ENCODE data around the gene EEF2K. TPM values are rescaled to one million over a fixed set of nuclear protein-coding genes. Genes with fewer than 3 reads are reported as not detected.

The EEF2K gene
- total RNA-seq, 2 experiments from 2014 or later: 23.0 to 24.1 TPM

DNA sequence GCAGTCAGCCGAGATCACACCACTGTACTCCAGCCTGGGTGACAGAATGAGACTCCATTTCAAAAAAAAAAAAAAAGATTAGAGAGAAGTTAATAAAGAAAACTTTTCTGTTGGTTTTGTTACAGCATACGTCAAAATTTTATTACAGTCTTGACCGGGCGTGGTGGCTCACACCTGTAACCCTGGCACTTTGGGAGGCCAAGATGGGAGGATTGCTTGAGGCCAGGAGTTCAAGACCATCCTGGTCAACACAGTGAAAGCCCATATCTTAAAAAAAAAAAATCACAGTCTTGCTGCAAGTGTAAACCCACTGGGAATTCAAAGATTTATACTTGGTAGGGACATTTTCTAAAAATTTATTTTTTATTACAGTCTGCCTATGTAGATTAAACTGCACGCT is 84.9 kb downstream of the EEF2K start:
- no peak for DNase-seq
- CTCF ChIA-PET: no interaction called here
- H3K36me3 Mint-ChIP-seq: no peaks in the 10 kb centered on the region
- POLR2A ChIA-PET: no interaction called here
- H3K9me3 Mint-ChIP-seq: no peaks in the 10 kb centered on the region
- H3K27ac Mint-ChIP-seq: no peak overlapping the region
- H3K27me3 Mint-ChIP-seq: no peaks in the 10 kb centered on the region
- intact Hi-C loops (cut with micrococcal nuclease): no loop called here
- H3K4me1 Mint-ChIP-seq (ENCODE audit: low read depth): peaks cover under 1% of the 10 kb centered on the region
- H3K4me3 Mint-ChIP-seq: no peak overlapping the region

DNA sequence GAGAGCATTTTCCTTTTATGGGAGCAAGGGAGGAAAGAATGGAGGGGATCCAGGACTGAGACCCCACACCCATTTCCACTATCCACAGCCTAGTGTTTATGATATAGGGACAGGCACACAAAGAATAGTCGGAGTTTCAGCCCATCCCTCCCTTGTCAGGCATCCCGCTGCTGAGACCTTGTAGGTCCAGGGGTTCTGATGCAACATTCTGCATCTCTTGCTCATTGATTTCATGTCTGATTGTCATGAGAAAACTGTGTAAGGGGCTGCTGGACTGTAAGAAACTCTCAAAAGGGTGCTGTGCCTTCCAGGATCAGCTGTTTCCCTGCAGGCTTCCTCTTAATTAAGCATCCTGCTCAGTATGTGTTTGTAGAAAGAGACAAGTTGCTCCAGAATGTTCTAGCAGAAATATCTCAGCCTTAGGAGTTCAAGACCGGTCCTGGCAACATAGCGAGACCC is 85.8 kb downstream of the EEF2K start:
- Mint-ChIP-seq H3K27me3 (no peaks in the 10 kb centered on the region), H3K27ac (no peak overlapping the region), H3K4me1 (ENCODE audit: low read depth) (peaks cover 5% of the 10 kb centered on the region), H3K36me3 (peaks cover 1% of the 10 kb centered on the region), H3K4me3 (no peak overlapping the region), H3K9me3 (no peaks in the 10 kb centered on the region)
- ChIA-PET CTCF (no interaction called here), POLR2A (no interaction called here)
- no peak for DNase-seq
- intact Hi-C loops (cut with micrococcal nuclease): no loop called here

GRCh38 chr16:22292320-22292719 is 86.2 kb downstream of the EEF2K start:
- ChIA-PET POLR2A (no interaction called here), CTCF (no interaction called here)
- no peak for DNase-seq
- peaks cover 4% of the 10 kb centered on the region for H3K36me3 Mint-ChIP-seq
- intact Hi-C loops (cut with micrococcal nuclease): no loop called here
- H3K4me1 Mint-ChIP-seq (ENCODE audit: low read depth): peaks cover 5% of the 10 kb centered on the region
- no peaks in the 10 kb centered on the region for H3K9me3 Mint-ChIP-seq
- no peak overlapping the region for H3K27ac Mint-ChIP-seq
- no peaks in the 10 kb centered on the region for H3K27me3 Mint-ChIP-seq
- H3K4me3 Mint-ChIP-seq: no peak overlapping the region

- intact Hi-C loops (cut with micrococcal nuclease): no loop called here
- Mint-ChIP-seq H3K4me3 (no peak overlapping the region), H3K36me3 (peaks cover 10% of the 10 kb centered on the region), H3K9me3 (no peaks in the 10 kb centered on the region), H3K27ac (no peak overlapping the region), H3K4me1 (ENCODE audit: low read depth) (peaks cover 7% of the 10 kb centered on the region), H3K27me3 (peaks cover under 1% of the 10 kb centered on the region)
- POLR2A ChIA-PET: no interaction called here
- no peak for DNase-seq
- CTCF ChIA-PET: interaction anchor here (0.6 kb wide), 1 partner anchor 27 kb away, joined by 3 read pairs; no protein-coding TSS in a partner anchor
Observed at GRCh38 chr16:22293137-22294106, 87.3 kb downstream of the EEF2K start.

DNA sequence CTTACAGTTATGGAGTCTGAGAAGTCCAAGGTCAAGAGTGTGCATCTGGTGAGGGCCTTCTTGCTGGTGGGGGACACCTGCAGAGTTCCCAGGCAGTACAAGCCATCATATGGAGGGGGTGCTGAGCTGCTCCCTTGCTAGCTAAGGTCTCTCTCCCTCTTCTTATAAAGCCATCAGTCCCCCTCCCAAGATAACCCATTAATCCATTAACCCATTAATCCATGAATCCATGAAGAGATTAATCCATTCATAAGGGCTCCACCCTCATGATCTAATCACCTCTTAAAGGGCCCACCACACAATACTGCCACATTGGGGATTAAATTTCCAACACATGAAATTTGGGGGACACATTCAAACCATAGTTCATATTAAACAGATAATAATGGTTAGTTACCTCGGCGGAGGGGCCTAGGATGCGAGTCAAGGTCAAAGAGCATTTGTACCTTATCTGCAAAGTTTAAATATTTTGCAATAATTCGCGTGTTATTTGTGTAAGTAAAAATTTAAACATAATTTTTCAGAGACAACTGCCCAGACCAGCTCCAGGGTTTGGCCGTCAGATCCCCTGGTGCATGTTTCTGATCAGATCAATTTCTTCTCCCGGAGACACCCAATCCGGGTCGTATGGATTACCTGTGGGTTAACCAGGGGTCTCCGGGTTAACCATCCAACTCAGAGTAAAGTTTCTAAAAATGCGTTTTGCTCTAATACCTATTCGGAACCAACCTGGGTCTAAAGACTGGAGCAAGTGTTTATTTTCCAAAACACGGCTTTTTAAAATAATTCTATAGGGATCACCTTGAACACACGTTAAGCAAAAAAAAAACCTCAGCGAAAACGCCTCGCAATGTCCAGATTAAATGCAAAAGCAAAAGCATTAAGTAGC is 90.4 kb downstream of the EEF2K start:
- H3K4me1 Mint-ChIP-seq (ENCODE audit: low read depth): peaks cover 35% of the 10 kb centered on the region
- no peaks in the 10 kb centered on the region for H3K9me3 Mint-ChIP-seq
- peaks cover 26% of the 10 kb centered on the region for H3K36me3 Mint-ChIP-seq
- intact Hi-C loops (cut with micrococcal nuclease): loop anchor here (1.0 to 2.0 kb wide), 5 partner anchors 56 to 290 kb away; partner anchors contain the start of gene EEF2K
- ChIA-PET CTCF (interaction anchor here (0.5 to 3.1 kb wide), 16 partner anchors 21 to 298 kb away, joined by 3 to 18 read pairs (median 4); partner anchors contain the start of gene EEF2K), POLR2A (interaction anchor here (2.8 to 5.9 kb wide), 2 partner anchors 89 to 105 kb away, joined by 28 to 29 read pairs; partner anchors contain the start of gene EEF2K)
- H3K27me3 Mint-ChIP-seq: peaks cover 1% of the 10 kb centered on the region
- peak; percentile 18 for DNase-seq
- peak overlapping the region; percentile 97 for H3K27ac Mint-ChIP-seq
- H3K4me3 Mint-ChIP-seq: peak overlapping the region; percentile 94

- peaks cover 40% of the 10 kb centered on the region for H3K4me1 Mint-ChIP-seq (ENCODE audit: low read depth)
- intact Hi-C loops (cut with micrococcal nuclease): loop anchor here (1.0 to 2.0 kb wide), 5 partner anchors 56 to 290 kb away; partner anchors contain the start of gene EEF2K
- DNase-seq: peak; percentile 100
- no peaks in the 10 kb centered on the region for H3K9me3 Mint-ChIP-seq
- H3K27me3 Mint-ChIP-seq: peaks cover 1% of the 10 kb centered on the region
- peak within 1 kb of the TSS; percentile 97 for H3K27ac Mint-ChIP-seq
- H3K4me3 Mint-ChIP-seq: peak within 1 kb of the TSS; percentile 94
- ChIA-PET CTCF (interaction anchor here (0.5 to 3.8 kb wide), 21 partner anchors 20 to 299 kb away, joined by 3 to 41 read pairs (median 4); partner anchors contain the start of gene EEF2K), POLR2A (interaction anchor here (1.3 to 5.9 kb wide), 4 partner anchors 90 to 344 kb away, joined by 5 to 29 read pairs (median 17); partner anchors contain the start of genes EEF2K and UQCRC2)
- peaks cover 30% of the 10 kb centered on the region for H3K36me3 Mint-ChIP-seq
Observed at GRCh38 chr16:22297114-22297870, 91.2 kb downstream of the EEF2K start, which contains the start of gene POLR3E. Gene POLR3E (plus strand): TSS chr16:22297409. CDS start chr16:22302969, 5,560 bp downstream.

DNA sequence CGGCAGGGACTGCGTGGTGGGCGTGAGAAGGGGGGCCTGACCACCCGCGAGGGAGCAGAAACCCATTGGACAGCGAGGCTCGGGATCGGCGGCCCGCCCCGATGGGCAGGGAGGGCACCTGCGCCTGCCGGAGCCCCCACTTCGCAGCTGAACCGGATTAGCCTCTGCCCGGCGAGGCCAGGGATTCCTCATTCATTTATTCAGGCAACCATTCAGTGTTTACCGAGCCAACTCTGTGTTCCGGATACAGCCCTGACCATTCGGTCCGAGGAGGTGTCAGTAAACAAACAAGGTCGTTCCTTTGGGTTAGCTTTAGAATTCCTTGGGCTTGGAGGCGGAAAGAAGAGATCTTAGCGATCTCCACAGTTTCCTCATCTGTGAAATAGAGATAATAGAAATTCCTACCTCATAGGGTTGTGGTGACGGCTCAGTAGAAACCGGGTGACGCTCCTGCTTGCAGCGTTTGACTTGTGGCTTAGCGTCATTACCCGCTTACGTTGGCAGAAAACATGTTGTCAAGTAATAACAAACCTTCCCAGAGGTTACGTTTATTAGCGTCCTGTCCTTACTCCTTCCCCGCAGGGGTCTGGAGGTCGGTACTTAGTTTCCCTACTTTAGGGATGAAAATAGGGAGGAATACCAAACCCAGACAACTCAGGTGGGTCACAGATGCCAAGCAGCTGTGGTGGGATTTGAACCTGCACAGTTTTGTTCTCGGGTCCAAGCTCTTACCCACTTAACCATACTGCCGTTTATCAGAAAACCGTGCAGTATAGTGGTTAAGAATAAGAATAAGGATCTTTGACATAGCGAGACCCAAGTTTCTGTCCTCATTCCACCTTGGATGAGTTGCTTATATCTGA is 92.0 kb downstream of the EEF2K start:
- Mint-ChIP-seq H3K4me3 (peak overlapping the region; percentile 94), H3K27me3 (peaks cover 1% of the 10 kb centered on the region), H3K36me3 (peaks cover 35% of the 10 kb centered on the region), H3K27ac (peak overlapping the region; percentile 97), H3K9me3 (no peaks in the 10 kb centered on the region), H3K4me1 (ENCODE audit: low read depth) (peaks cover 44% of the 10 kb centered on the region)
- CTCF ChIA-PET: interaction anchor here (0.9 to 3.8 kb wide), 8 partner anchors 14 to 220 kb away, joined by 3 to 41 read pairs (median 7); partner anchors contain the start of gene EEF2K
- peak; percentile 82 for DNase-seq
- intact Hi-C loops (cut with micrococcal nuclease): loop anchor here (1.0 to 2.0 kb wide), 7 partner anchors 57 to 291 kb away; partner anchors contain the start of genes CDR2 and EEF2K
- POLR2A ChIA-PET: interaction anchor here (0.9 to 5.9 kb wide), 7 partner anchors 16 to 345 kb away, joined by 3 to 29 read pairs (median 5); partner anchors contain the start of genes EEF2K and UQCRC2

- Mint-ChIP-seq H3K4me1 (ENCODE audit: low read depth) (peaks cover 44% of the 10 kb centered on the region), H3K4me3 (no peak overlapping the region), H3K27me3 (peaks cover 1% of the 10 kb centered on the region), H3K9me3 (no peaks in the 10 kb centered on the region), H3K27ac (peak overlapping the region; percentile 97), H3K36me3 (peaks cover 38% of the 10 kb centered on the region)
- intact Hi-C loops (cut with micrococcal nuclease): loop anchor here (2.0 kb wide), 1 partner anchor 58 kb away; no protein-coding TSS in a partner anchor
- DNase-seq: no peak
- CTCF ChIA-PET: interaction anchor here (1.4 to 3.8 kb wide), 6 partner anchors 13 to 221 kb away, joined by 3 to 41 read pairs (median 13); partner anchors contain the start of gene EEF2K
- POLR2A ChIA-PET: interaction anchor here (0.9 to 5.9 kb wide), 7 partner anchors 15 to 346 kb away, joined by 3 to 29 read pairs (median 5); partner anchors contain the start of genes EEF2K and UQCRC2
Observed at GRCh38 chr16:22299036-22299435, 93.0 kb downstream of the EEF2K start.

GRCh38 chr16:22300427-22301071 is 94.5 kb downstream of the EEF2K start:
- peaks cover 1% of the 10 kb centered on the region for H3K27me3 Mint-ChIP-seq
- peak; percentile 66 for DNase-seq
- ChIA-PET CTCF (interaction anchor here (0.6 to 3.8 kb wide), 21 partner anchors 11 to 1398 kb away, joined by 3 to 41 read pairs (median 4); partner anchors contain the start of genes CDR2 and EEF2K), POLR2A (interaction anchor here (0.6 to 5.9 kb wide), 4 partner anchors 93 to 301 kb away, joined by 3 to 28 read pairs (median 4); partner anchors contain the start of gene EEF2K)
- intact Hi-C loops (cut with micrococcal nuclease): no loop called here
- H3K36me3 Mint-ChIP-seq: peaks cover 43% of the 10 kb centered on the region
- H3K4me3 Mint-ChIP-seq: no peak overlapping the region
- H3K9me3 Mint-ChIP-seq: no peaks in the 10 kb centered on the region
- peaks cover 44% of the 10 kb centered on the region for H3K4me1 Mint-ChIP-seq (ENCODE audit: low read depth)
- peak overlapping the region; percentile 58 for H3K27ac Mint-ChIP-seq
